ENCODE measurements around the gene MRPL21. TPM values are rescaled to one million over a fixed set of nuclear protein-coding genes. Genes with fewer than 3 reads are reported as not detected.

MRPL21 gene
- total RNA-seq, 5 donors from 2014 or later (not counting 1 experiment from before 2014, with no cell fraction given), result 34.0 to 36.9 (median 35.3) TPM

DNA sequence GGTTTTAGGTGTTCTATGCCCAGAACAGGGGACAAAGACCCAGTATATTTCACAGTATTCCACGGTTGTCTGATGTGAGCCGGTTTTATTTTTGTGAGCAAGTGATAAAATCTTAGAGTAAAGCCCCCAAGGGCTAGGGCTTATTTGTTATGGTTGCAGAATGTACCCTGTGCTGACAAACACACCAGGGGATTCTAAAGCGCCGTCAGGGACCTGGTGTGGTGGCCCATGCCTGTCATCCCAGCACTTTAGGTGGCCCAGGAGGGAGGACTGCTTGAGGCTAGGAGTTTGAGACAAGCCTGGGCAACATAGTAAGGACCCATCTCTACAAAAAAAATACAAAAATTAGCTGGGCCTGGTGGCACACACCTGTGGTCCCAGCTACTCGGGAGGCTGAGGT, 22.8 kb downstream of the MRPL21 start:
- Histone ChIP-seq H3K27ac (ENCODE audit: low read length) (no peak overlapping the region), H3K27me3 (replicated peaks in 1 of 2; ENCODE audit: control insufficient read depth in 2 of 2, extremely low read depth in 1 of 2, insufficient read depth in 2 of 2, low read length in 1 of 2) (no peaks in the 10 kb centered on the region), H3K9me3 (no peaks in the 10 kb centered on the region), H3K4me1 (ENCODE audit: control insufficient read depth in 1 of 2, extremely low read depth in 1 of 2, insufficient read depth in 2 of 2, low read length in 2 of 2) (no peaks in the 10 kb centered on the region), H3K4me3 (ENCODE audit: control insufficient read depth in 1 of 2, extremely low read depth in 1 of 2, low read length in 1 of 2) (no peak overlapping the region), H3K36me3 (ENCODE audit: control insufficient read depth in 2 of 2, extremely low read depth in 1 of 2, insufficient read depth in 1 of 2, low read length in 1 of 2) (peaks cover 0 to 10% of the 10 kb centered on the region in 2 donors)
- H3K27ac Mint-ChIP-seq, result no peak overlapping the region
- ChIA-PET POLR2A (interaction anchor here in 1 of 2 donors (0.6 kb wide), 1 partner anchor 136 kb away, joined by 4 read pairs; no protein-coding TSS in a partner anchor), CTCF (no interaction called here)
- no peaks in the 10 kb centered on the region for H3K9me3 Mint-ChIP-seq
- no peak for ATAC-seq (replicated peaks in 1 of 4)
- no peak for DNase-seq
- 92% methylated on average over 2 of the region's 5 CpGs for WGBS (ENCODE audit: insufficient coverage)
- H3K27me3 Mint-ChIP-seq, result no peaks in the 10 kb centered on the region
- peaks cover 7% of the 10 kb centered on the region for H3K36me3 Mint-ChIP-seq
- H3K4me3 Mint-ChIP-seq, result no peak overlapping the region
- H3K4me1 Mint-ChIP-seq, result no peaks in the 10 kb centered on the region

DNA sequence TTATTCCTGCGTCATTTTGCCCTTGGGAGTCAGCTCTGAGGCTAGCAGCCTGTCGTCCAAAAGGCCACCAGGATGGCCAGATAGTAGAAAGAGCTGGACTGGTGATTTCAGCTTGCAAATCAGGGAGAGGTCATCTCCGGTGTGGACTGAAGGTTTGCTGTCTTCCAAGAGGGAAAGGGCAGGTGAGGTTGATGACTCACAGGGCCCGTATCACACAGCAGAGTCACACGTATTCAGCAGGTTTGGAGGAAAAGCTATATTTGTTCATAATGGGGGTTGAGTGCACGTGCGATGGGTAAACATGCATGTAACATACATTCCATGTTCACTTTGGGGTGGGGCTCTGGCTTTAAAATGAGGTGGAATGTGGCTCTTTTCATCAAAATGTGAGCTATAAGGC, 25.6 kb downstream of the MRPL21 start:
- no peak overlapping the region for H3K4me3 Mint-ChIP-seq
- peaks cover 4% of the 10 kb centered on the region for H3K36me3 Mint-ChIP-seq
- H3K4me1 ChIP-seq (ENCODE audit: control insufficient read depth in 1 of 2, extremely low read depth in 1 of 2, insufficient read depth in 2 of 2, low read length in 2 of 2), result no peaks in the 10 kb centered on the region
- 100% methylated on average over 2 of the region's 7 CpGs for WGBS (ENCODE audit: insufficient coverage)
- no peak overlapping the region for H3K27ac Mint-ChIP-seq
- H3K9me3 ChIP-seq, result no peaks in the 10 kb centered on the region
- H3K27ac ChIP-seq (ENCODE audit: low read length), result no peak overlapping the region
- no peaks in the 10 kb centered on the region for H3K27me3 Mint-ChIP-seq
- CTCF ChIA-PET, result no interaction called here
- no peak overlapping the region for H3K4me3 ChIP-seq (ENCODE audit: control insufficient read depth in 1 of 2, extremely low read depth in 1 of 2, low read length in 1 of 2)
- H3K4me1 Mint-ChIP-seq, result no peaks in the 10 kb centered on the region
- H3K9me3 Mint-ChIP-seq, result no peaks in the 10 kb centered on the region
- no peak for DNase-seq
- peaks cover 0 to 4% of the 10 kb centered on the region in 2 experiments for H3K27me3 ChIP-seq (replicated peaks in 1 of 2; ENCODE audit: control insufficient read depth in 2 of 2, extremely low read depth in 1 of 2, insufficient read depth in 2 of 2, low read length in 1 of 2)
- peaks cover 0 to 10% of the 10 kb centered on the region in 2 donors for H3K36me3 ChIP-seq (ENCODE audit: control insufficient read depth in 2 of 2, extremely low read depth in 1 of 2, insufficient read depth in 1 of 2, low read length in 1 of 2)
- POLR2A ChIA-PET, result no interaction called here
- no peak for ATAC-seq (replicated peaks in 1 of 4)

DNA sequence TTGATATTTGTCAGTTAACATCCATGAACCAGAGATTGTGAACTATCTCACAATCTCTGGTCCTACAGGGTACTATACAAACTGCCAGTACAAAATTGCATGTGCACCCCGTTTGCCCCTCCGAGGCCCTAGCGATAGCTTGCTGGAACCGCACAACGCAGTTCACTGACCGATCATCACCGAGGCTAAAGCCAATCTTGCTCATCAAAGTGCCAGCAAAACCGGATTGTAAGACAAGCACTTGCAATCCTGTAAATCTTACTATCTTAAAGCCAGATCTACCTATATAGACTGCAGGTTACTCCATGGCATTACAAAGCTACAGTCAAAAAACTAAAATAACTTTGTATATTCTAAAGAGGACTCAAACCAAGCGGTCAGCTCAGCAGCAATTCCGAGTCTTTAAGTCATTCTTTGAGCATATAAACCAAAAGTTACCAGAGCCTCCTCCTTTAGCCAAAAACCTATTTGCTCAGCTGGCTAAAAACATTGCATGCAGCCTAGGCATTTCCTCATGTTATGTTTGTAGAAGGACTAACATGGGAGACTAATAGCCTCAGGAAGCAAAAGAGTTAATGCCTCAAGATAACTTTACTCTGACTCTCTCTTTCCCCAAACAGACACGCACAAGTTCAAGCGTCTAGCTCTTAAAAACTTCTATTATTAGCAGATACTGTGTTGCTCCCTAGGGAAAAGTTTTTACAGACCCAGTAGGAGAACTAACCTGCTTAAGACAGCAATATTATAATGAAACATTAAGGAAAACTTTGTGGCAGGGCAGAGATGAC, 31.2 kb downstream of the MRPL21 start:
- Histone ChIP-seq H3K36me3 (ENCODE audit: control insufficient read depth in 2 of 2, extremely low read depth in 1 of 2, insufficient read depth in 1 of 2, low read length in 1 of 2) (no peaks in the 10 kb centered on the region), H3K27me3 (replicated peaks in 1 of 2; ENCODE audit: control insufficient read depth in 2 of 2, extremely low read depth in 1 of 2, insufficient read depth in 2 of 2, low read length in 1 of 2) (peaks cover 0 to 26% of the 10 kb centered on the region in 2 experiments), H3K9me3 (no peaks in the 10 kb centered on the region), H3K27ac (ENCODE audit: low read length) (no peak overlapping the region), H3K4me1 (ENCODE audit: control insufficient read depth in 1 of 2, extremely low read depth in 1 of 2, insufficient read depth in 2 of 2, low read length in 2 of 2) (peaks cover 0 to 8% of the 10 kb centered on the region in 2 experiments), H3K4me3 (ENCODE audit: control insufficient read depth in 1 of 2, extremely low read depth in 1 of 2, low read length in 1 of 2) (no peak overlapping the region)
- H3K9me3 Mint-ChIP-seq, result no peaks in the 10 kb centered on the region
- DNase-seq (no peak), ATAC-seq (replicated peaks in 1 of 4) (no peak)
- no peak overlapping the region for H3K27ac Mint-ChIP-seq
- peaks cover 11 to 23% of the 10 kb centered on the region in 2 donors for H3K27me3 Mint-ChIP-seq
- H3K36me3 Mint-ChIP-seq, result no peaks in the 10 kb centered on the region
- ChIA-PET CTCF (no interaction called here), POLR2A (no interaction called here)
- 99% methylated on average over 8 of the region's 12 CpGs for WGBS (ENCODE audit: insufficient coverage)
- H3K4me1 Mint-ChIP-seq, result peaks cover 11 to 14% (median 13%) of the 10 kb centered on the region in 3 donors
- no peak overlapping the region for H3K4me3 Mint-ChIP-seq

DNA sequence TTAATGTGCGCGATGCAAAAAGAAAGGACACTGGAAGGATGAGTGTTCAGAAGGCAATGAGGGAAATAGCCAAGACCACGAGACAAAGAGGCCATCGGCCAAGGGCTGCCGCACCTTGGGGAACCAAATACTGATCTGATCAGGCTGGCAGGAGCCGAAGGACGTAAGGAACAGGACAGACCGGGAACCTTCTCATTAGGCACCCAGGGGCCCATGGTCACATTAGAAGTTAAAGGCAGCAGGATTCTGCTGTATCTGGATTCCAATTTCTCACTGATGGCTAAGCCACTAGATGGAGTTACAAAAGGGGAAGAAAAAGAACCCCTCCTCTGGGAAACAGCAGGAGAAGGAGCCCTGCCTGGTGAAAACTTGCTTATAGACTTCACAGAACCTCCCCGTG, 33.2 kb downstream of the MRPL21 start:
- H3K9me3 Mint-ChIP-seq, result no peaks in the 10 kb centered on the region
- H3K4me3 Mint-ChIP-seq, result peak overlapping the region; percentile 72 to 77 (median 76)
- Histone ChIP-seq H3K27ac (ENCODE audit: low read length) (no peak overlapping the region), H3K4me1 (ENCODE audit: control insufficient read depth in 1 of 2, extremely low read depth in 1 of 2, insufficient read depth in 2 of 2, low read length in 2 of 2) (peaks cover 0 to 8% of the 10 kb centered on the region in 2 experiments), H3K27me3 (replicated peaks in 1 of 2; ENCODE audit: control insufficient read depth in 2 of 2, extremely low read depth in 1 of 2, insufficient read depth in 2 of 2, low read length in 1 of 2) (peaks cover 0 to 29% of the 10 kb centered on the region in 2 experiments), H3K36me3 (ENCODE audit: control insufficient read depth in 2 of 2, extremely low read depth in 1 of 2, insufficient read depth in 1 of 2, low read length in 1 of 2) (no peaks in the 10 kb centered on the region), H3K4me3 (ENCODE audit: control insufficient read depth in 1 of 2, extremely low read depth in 1 of 2, low read length in 1 of 2) (no peak overlapping the region), H3K9me3 (no peaks in the 10 kb centered on the region)
- 74% methylated on average over 7 of the region's 9 CpGs for WGBS (ENCODE audit: insufficient coverage)
- DNase-seq (no peak), ATAC-seq (replicated peaks in 1 of 4) (no peak)
- ChIA-PET CTCF (no interaction called here), POLR2A (no interaction called here)
- peaks cover 11 to 14% (median 13%) of the 10 kb centered on the region in 3 donors for H3K4me1 Mint-ChIP-seq
- no peak overlapping the region for H3K27ac Mint-ChIP-seq
- no peaks in the 10 kb centered on the region for H3K36me3 Mint-ChIP-seq
- H3K27me3 Mint-ChIP-seq, result peaks cover 11 to 23% of the 10 kb centered on the region in 2 donors

DNA sequence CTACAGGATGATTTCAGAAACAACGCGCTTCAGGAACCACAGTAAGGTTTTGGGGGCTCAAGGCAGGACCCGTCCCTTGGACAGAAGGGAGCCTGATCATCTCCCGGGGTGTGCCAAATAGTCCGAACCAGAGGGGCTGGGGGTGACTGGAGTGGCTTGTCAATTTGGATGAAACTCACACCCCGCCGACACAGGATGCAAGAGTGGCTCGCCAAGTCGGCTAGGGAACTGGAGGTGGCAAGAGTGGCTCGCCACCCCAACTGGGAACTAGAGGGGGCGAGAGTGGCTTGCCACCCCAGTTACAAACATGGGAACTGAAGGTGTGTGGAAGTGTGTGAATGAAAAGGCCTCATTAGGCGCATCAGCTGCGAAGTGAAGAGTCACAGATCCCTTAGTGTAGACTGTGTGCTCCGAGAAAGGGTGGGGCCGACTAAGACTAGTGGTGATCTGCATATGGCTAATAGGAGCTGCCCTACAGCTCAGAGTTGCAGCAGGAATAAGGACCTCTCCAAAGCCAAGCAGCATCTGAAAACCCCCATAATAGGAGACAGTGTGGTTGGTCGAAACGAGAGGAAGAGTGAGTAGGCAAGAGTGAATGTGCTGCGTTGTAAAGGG, 35.3 kb downstream of the MRPL21 start:
- ATAC-seq (replicated peaks in 1 of 4) (no peak), DNase-seq (no peak)
- H3K9me3 Mint-ChIP-seq, result peaks cover 0 to 3% (median 0%) of the 10 kb centered on the region in 3 donors
- H3K27me3 Mint-ChIP-seq, result peaks cover 11 to 23% of the 10 kb centered on the region in 2 donors
- no peak overlapping the region for H3K4me3 Mint-ChIP-seq
- Histone ChIP-seq H3K36me3 (ENCODE audit: control insufficient read depth in 2 of 2, extremely low read depth in 1 of 2, insufficient read depth in 1 of 2, low read length in 1 of 2) (no peaks in the 10 kb centered on the region), H3K27ac (ENCODE audit: low read length) (no peak overlapping the region), H3K4me1 (ENCODE audit: control insufficient read depth in 1 of 2, extremely low read depth in 1 of 2, insufficient read depth in 2 of 2, low read length in 2 of 2) (peaks cover 0 to 8% of the 10 kb centered on the region in 2 experiments), H3K9me3 (no peaks in the 10 kb centered on the region), H3K4me3 (ENCODE audit: control insufficient read depth in 1 of 2, extremely low read depth in 1 of 2, low read length in 1 of 2) (no peak overlapping the region), H3K27me3 (replicated peaks in 1 of 2; ENCODE audit: control insufficient read depth in 2 of 2, extremely low read depth in 1 of 2, insufficient read depth in 2 of 2, low read length in 1 of 2) (peaks cover 0 to 27% of the 10 kb centered on the region in 2 experiments)
- ChIA-PET POLR2A (no interaction called here), CTCF (no interaction called here)
- H3K36me3 Mint-ChIP-seq, result peaks cover 3% of the 10 kb centered on the region
- 79% methylated on average over 13 of the region's 18 CpGs for WGBS (ENCODE audit: insufficient coverage)
- peaks cover 11 to 14% (median 13%) of the 10 kb centered on the region in 3 donors for H3K4me1 Mint-ChIP-seq
- H3K27ac Mint-ChIP-seq, result no peak overlapping the region

DNA sequence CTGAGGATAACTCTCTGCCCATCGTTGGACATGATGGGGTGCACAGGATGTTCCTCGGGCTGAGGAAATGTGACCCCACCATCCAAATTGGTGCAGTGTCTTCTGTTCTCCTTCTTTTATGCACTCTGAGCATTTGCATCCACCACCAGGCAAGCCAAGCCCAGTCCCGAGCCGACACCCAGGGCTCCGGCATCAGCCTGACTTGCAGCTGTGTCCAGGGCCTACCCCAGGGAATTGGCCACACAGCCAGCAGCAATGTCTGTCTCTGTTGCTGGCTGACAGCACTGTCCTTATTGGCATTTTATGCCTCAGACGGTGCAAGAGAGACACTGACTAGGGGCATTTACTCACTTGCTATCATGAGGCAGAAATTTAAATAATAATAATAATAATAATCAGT, 36.6 kb downstream of the MRPL21 start:
- WGBS (ENCODE audit: insufficient coverage), result 74% methylated on average over 5 of the region's 6 CpGs

More for the DNA sequence above, 36.6 kb downstream of the MRPL21 start:
- ATAC-seq (replicated peaks in 1 of 4), result no peak
- POLR2A ChIA-PET, result no interaction called here
- peaks cover 0 to 5% (median 0%) of the 10 kb centered on the region in 3 donors for H3K9me3 Mint-ChIP-seq
- CTCF ChIA-PET, result interaction anchor here in 1 of 2 donors (0.7 kb wide), 1 partner anchor 254 kb away, joined by 3 read pairs; no protein-coding TSS in a partner anchor
- no peaks in the 10 kb centered on the region for H3K9me3 ChIP-seq
- no peak overlapping the region for H3K4me3 Mint-ChIP-seq
- peaks cover 6% of the 10 kb centered on the region for H3K36me3 Mint-ChIP-seq
- peaks cover 0 to 27% of the 10 kb centered on the region in 2 experiments for H3K27me3 ChIP-seq (replicated peaks in 1 of 2; ENCODE audit: control insufficient read depth in 2 of 2, extremely low read depth in 1 of 2, insufficient read depth in 2 of 2, low read length in 1 of 2)
- H3K4me1 Mint-ChIP-seq, result peaks cover 11 to 14% (median 13%) of the 10 kb centered on the region in 3 donors
- no peak for DNase-seq
- peaks cover 0 to 8% of the 10 kb centered on the region in 2 experiments for H3K4me1 ChIP-seq (ENCODE audit: control insufficient read depth in 1 of 2, extremely low read depth in 1 of 2, insufficient read depth in 2 of 2, low read length in 2 of 2)
- no peaks in the 10 kb centered on the region for H3K36me3 ChIP-seq (ENCODE audit: control insufficient read depth in 2 of 2, extremely low read depth in 1 of 2, insufficient read depth in 1 of 2, low read length in 1 of 2)
- H3K27ac ChIP-seq (ENCODE audit: low read length), result no peak overlapping the region
- no peak overlapping the region for H3K4me3 ChIP-seq (ENCODE audit: control insufficient read depth in 1 of 2, extremely low read depth in 1 of 2, low read length in 1 of 2)
- H3K27me3 Mint-ChIP-seq, result peaks cover 11 to 23% of the 10 kb centered on the region in 2 donors
- no peak overlapping the region for H3K27ac Mint-ChIP-seq
